ENCODE data around the gene NUMB.

DNA sequence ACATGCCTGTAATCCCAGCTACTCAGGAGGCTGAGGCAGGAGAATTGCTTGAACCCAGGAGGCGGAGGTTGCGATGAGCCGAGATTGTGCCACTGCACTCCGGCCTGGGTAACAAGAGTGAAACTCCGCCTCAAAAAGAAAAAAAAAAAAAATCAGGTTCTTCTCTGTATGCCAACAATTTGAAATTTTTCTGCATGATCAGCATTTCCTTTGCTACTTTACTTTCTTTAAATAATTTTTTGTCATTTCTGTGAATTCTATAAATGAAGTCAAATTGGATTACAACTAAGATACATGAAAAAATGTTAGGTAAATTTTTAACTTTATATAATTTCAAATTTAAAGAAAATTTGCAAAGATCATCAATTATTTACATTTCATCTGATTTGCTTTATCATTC is 87.8 kb downstream of the NUMB start:
- no peak for TF ChIP-seq RAD21 (IDR thresholded peaks at IDR 0.05; ENCODE audit: low read length)
- TF ChIP-seq POLR2A (IDR thresholded peaks at IDR 0.05; ENCODE audit: low read depth, low read length): no peak
- TF ChIP-seq RCOR1 (IDR thresholded peaks at IDR 0.05; ENCODE audit: insufficient replicate concordance, low read length): no peak
- no peak for TF ChIP-seq CTCF (conservative IDR thresholded peaks at IDR 0.05; ENCODE audit: low read depth, low read length)
- no peak for TF ChIP-seq RFX5 (IDR thresholded peaks at IDR 0.05; ENCODE audit: low read depth, low read length)
- TF ChIP-seq USF2 (IDR thresholded peaks at IDR 0.05; ENCODE audit: low read depth, low read length): no peak
- TF ChIP-seq SMC3 (IDR thresholded peaks at IDR 0.05; ENCODE audit: low read depth, low read length): no peak

Measured in IMR-90 (cell line).